NCI-H524 treated with DMSO at 0.1 percent for 48 hours (cell line): ENCODE results near the gene KSR1.
A peak's percentile ranks its signal among the peaks of the same experiment; 100 is the strongest.

Experiments used
- DNase-seq: peaks from one replicate; lab custom pipeline; 2025; lab: John Stamatoyannopoulos, UW

KSR1 gene

GRCh38 chr17:27475070-27475673 lies 18.9 kb downstream of the KSR1 start:
- no peak for DNase-seq

- peak; percentile 90 for DNase-seq
Measured at GRCh38 chr17:27475981-27476895, 20.0 kb downstream of the KSR1 start.

GRCh38 chr17:27477050-27477888 lies 21.0 kb downstream of the KSR1 start:
- DNase-seq = peak; percentile 62

GRCh38 chr17:27477971-27478684 lies 21.9 kb downstream of the KSR1 start:
- no peak for DNase-seq

- DNase-seq = peak; percentile 60
Measured at GRCh38 chr17:27478901-27479538, 22.8 kb downstream of the KSR1 start.

- no peak for DNase-seq
Measured at GRCh38 chr17:27479838-27480237, 23.6 kb downstream of the KSR1 start.

GRCh38 chr17:27480699-27481098 lies 24.5 kb downstream of the KSR1 start:
- DNase-seq = no peak

- DNase-seq = no peak
Measured at GRCh38 chr17:27481327-27481726, 25.1 kb downstream of the KSR1 start.

GRCh38 chr17:27485125-27485524 lies 28.9 kb downstream of the KSR1 start:
- no peak for DNase-seq

GRCh38 chr17:27485716-27486495 lies 29.7 kb downstream of the KSR1 start:
- no peak for DNase-seq

GRCh38 chr17:27486741-27487140 lies 30.5 kb downstream of the KSR1 start:
- no peak for DNase-seq

GRCh38 chr17:27488231-27488630 lies 32.0 kb downstream of the KSR1 start:
- DNase-seq = no peak

- DNase-seq = no peak
Measured at GRCh38 chr17:27489045-27489715, 32.9 kb downstream of the KSR1 start.

GRCh38 chr17:27490391-27490790 lies 34.1 kb downstream of the KSR1 start:
- no peak for DNase-seq

GRCh38 chr17:27491713-27492190 lies 35.5 kb downstream of the KSR1 start:
- peak; percentile 99 for DNase-seq

GRCh38 chr17:27492470-27492869 lies 36.2 kb downstream of the KSR1 start:
- no peak for DNase-seq

GRCh38 chr17:27493088-27493487 lies 36.8 kb downstream of the KSR1 start:
- DNase-seq = no peak

- peak; percentile 70 for DNase-seq
Measured at GRCh38 chr17:27494192-27495091, 38.2 kb downstream of the KSR1 start.

- no peak for DNase-seq
Measured at GRCh38 chr17:27495460-27495859, 39.2 kb downstream of the KSR1 start.
